Mucosa of descending colon (tissue), 3 donors: ENCODE measurements around the gene IL17RB. TPM values are rescaled to one million over a fixed set of nuclear protein-coding genes. Genes with fewer than 3 reads are reported as not detected.
A peak's percentile ranks its signal among the peaks of the same experiment; 100 is the strongest.

Experiments
- ATAC-seq: fragments of 200-7000 bp; cut with Tn5 transposase; one replicate; pipeline ENCODE4 v1.9.1; 2020; ENCODE audit warnings: mild to moderate bottlenecking, moderate library complexity
- DNase-seq, 3 donors: peaks; one replicate each; pipeline ENCODE4 v3.0.0-alpha.2; 2020
- H3K36me3 ChIP-seq: fragments of 200-600 bp; one replicate; pipeline ENCODE4 v1.8.0; 2021; ENCODE audit warnings: low read depth, mild to moderate bottlenecking
- H3K4me1 ChIP-seq: fragments of 200-600 bp; one replicate; pipeline ENCODE4 v1.8.0; 2021; ENCODE audit warnings: low read depth, mild to moderate bottlenecking
- H3K4me3 ChIP-seq: fragments of 200-600 bp; one replicate; pipeline ENCODE4 v1.8.0; 2021; ENCODE audit warnings: mild to moderate bottlenecking
- H3K9me3 ChIP-seq: fragments of 200-600 bp; one replicate; pipeline ENCODE4 v1.8.0; 2021; ENCODE audit warnings: mild to moderate bottlenecking
- intact Hi-C, 2 donors: fragments of 100-400 bp; cut with DNase I in 1 of 2; cut with micrococcal nuclease in 1 of 2; formaldehyde crosslinking; loops; one replicate each; pipeline versions ENCODE4 v1.11.0 to v1.11.1; 2022; cut with DNase I, micrococcal nuclease
- total RNA-seq, 3 donors: library from RNA; stranded (reverse); fragmentation: NEBNext Ultra II Directional in 2 of 3; extraction: Animal tissue kit (Norgen Biotek cat#: 25700) in 2 of 3; gene quantifications; one replicate each; pipeline versions ENCODE4 v1.2.1 to v1.2.4, GENCODE V29; 2021 to 2023
- TF ChIP-seq, protein P1 (sequence below): fragments of 200-600 bp; IDR thresholded peaks from one replicate; pipeline ENCODE4 v1.8.0; 2022; ENCODE audit warnings: antibody characterized with exemption, mild to moderate bottlenecking
- donor health status: DM: no; HTN: no; CAD: no; lungs with moderate emphysema.
- donor health status: DM: no; HTN: no; CAD: no.
- donor health status: DM: no; HTN: yes; CAD: no.

Gene IL17RB
- total RNA-seq, 3 donors from 2014 or later, result 10.3 to 13.4 (median 10.9) TPM

DNA sequence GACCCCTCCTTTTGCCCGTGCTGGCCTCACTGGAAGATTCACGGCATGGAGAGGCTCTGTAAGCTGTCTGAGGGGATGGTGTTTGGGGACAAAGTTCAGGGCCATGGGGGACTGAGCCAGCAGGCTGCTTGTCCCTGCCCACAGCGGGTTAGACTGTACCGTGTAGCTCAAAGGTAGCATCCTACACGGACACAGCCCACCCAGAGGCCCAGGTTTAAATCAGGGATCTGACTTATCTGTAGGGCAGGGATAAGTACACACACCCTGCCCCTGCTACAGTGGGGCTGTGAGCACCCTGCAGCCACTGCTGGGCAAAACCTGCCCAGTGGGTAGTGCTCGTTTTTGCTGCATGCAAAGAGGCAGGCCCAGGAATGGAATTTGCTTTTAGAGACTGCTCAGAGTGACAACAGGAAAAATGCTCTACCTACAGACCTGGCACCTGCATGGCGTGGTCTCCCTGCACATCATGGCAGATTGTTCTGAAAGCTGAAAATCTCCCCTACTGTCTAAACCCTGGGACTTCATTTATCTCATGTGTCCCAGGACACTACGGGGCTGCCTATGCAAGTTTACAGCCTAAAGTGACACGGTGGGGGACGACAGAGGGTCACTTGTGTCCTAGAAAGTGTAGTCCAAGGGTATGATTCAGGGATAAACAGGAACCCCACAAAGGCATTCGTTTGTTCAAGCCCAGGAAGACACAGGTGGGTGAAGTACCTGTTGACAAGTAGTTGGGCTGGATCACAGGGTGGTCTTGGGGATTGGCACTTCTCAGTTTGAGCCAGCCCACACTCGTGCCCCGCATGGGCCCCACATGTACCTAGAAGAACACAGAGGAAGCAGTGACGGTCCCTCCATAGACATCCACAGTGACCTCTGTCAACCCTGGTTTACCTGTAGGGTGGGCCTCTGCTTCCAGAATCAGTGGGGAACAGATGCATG lies 27.9 kb upstream of the IL17RB start:
- no peak overlapping the region for H3K4me3 ChIP-seq
- no peaks in the 10 kb centered on the region for H3K9me3 ChIP-seq
- intact Hi-C loops, result no loop called here
- no peaks in the 10 kb centered on the region for H3K4me1 ChIP-seq
- no peak for ATAC-seq
- DNase-seq, result peak in 1 of 3 donors; percentile 31
- no peaks in the 10 kb centered on the region for H3K36me3 ChIP-seq
- TF ChIP-seq, protein P1, sequence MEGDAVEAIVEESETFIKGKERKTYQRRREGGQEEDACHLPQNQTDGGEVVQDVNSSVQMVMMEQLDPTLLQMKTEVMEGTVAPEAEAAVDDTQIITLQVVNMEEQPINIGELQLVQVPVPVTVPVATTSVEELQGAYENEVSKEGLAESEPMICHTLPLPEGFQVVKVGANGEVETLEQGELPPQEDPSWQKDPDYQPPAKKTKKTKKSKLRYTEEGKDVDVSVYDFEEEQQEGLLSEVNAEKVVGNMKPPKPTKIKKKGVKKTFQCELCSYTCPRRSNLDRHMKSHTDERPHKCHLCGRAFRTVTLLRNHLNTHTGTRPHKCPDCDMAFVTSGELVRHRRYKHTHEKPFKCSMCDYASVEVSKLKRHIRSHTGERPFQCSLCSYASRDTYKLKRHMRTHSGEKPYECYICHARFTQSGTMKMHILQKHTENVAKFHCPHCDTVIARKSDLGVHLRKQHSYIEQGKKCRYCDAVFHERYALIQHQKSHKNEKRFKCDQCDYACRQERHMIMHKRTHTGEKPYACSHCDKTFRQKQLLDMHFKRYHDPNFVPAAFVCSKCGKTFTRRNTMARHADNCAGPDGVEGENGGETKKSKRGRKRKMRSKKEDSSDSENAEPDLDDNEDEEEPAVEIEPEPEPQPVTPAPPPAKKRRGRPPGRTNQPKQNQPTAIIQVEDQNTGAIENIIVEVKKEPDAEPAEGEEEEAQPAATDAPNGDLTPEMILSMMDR, result no peak

DNA sequence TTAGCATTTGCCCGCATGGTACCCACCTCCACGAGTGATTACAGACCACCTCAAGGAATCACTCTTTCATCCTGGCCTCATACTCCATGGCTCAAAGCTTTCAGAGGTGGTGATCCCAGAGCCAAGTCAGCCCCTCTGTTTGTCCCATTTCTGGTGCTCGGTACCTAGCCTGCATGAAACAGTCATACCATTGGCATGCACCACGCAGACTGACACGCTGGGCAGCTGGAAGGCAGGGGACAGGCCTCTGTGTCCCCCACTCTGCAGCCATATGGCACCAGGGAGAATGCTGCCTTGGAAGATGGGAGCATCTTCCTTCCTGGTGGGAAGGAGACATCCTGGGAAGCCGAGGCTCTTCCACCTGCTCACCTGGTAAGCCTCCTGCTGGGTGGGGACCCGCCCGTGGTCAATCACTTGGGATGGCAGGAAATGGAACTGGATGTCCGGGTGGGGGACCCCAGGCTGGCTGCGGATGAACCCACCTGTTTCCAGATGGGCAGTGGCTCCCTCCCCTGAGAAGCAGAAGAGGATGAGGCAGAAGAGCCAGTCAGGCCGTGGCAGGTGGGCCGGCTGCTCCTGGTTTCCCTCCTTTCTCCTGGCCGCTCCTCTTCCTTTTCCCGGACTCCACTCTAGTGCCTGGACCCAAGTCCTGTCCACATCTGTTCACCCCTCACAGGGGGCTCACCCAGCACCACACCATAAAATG lies 27.1 kb upstream of the IL17RB start:
- intact Hi-C loops, result no loop called here
- Histone ChIP-seq H3K36me3 (no peaks in the 10 kb centered on the region), H3K4me1 (no peaks in the 10 kb centered on the region), H3K9me3 (no peaks in the 10 kb centered on the region), H3K4me3 (no peak overlapping the region)
- TF ChIP-seq, protein P1, result no peak
- no peak for ATAC-seq
- peak in 2 of 3 donors; percentile 10 to 29 for DNase-seq

DNA sequence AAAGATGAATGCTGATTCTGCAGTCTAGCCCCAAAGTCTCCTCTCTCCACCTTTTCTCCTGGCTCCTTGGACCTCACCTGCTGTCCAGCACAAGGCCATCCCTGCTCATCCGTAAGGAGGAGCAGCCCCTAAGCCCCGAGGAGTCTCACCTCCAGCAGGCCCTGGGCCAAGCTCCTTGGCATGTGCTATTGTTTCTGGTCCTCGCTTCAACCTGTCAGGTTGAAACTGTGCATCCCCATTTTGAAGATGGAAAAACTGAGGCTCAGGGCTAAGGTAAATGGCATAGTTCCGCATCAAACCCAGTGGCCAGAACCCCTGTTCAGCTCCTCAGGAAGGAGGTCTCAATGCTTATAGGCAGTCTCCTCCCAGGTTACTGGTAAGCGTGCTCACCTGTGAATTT lies 26.3 kb upstream of the IL17RB start:
- TF ChIP-seq, protein P1, result no peak
- ATAC-seq (no peak), DNase-seq (no peak)
- Histone ChIP-seq H3K4me1 (no peaks in the 10 kb centered on the region), H3K4me3 (no peak overlapping the region), H3K9me3 (no peaks in the 10 kb centered on the region), H3K36me3 (no peaks in the 10 kb centered on the region)
- intact Hi-C loops, result no loop called here

DNA sequence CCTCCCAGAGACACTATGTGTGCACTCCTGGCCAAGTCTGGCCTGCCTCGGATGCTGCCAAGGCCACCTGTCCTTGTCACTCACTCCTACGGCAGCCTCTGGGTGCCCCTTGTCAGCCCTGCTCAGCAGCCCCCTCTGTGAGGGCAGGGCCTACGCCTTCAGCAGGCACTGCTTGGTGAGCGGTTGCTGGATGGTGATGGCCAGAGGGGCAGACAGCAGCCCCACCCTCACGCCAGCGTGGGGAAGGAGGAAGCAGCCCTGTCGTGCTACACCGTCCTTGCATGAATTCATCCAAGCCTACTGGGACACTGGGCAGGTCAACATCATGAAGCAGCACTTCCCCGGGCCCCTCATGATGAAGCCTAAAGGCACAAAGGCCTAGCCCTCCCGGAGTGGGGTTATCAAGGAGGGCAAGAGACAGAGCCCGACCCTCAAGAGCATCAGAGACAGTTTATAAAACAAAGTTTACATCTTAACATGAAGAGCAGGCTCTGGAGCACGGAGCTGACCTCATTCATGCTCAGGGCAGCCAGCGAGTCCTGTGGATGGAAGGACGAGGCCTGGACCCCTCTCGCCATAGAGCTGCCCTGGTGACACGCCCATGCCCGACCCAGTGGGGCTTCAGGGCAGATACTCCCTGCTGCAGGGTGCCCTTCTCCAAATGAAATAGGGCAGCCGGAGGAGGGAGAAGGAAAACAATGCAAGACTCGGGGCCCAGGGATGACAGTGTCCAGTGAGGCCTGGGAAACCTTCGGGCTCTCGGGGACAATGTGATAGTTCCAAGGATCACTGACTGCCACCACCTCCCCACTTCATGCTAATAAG lies 25.4 kb upstream of the IL17RB start:
- intact Hi-C loops, result no loop called here
- ATAC-seq (no peak), DNase-seq (peak in 2 of 3 donors; percentile 7 to 36)
- H3K9me3 ChIP-seq, result no peaks in the 10 kb centered on the region
- H3K4me1 ChIP-seq, result no peaks in the 10 kb centered on the region
- H3K4me3 ChIP-seq, result no peak overlapping the region
- TF ChIP-seq, protein P1, result no peak
- H3K36me3 ChIP-seq, result no peaks in the 10 kb centered on the region

DNA sequence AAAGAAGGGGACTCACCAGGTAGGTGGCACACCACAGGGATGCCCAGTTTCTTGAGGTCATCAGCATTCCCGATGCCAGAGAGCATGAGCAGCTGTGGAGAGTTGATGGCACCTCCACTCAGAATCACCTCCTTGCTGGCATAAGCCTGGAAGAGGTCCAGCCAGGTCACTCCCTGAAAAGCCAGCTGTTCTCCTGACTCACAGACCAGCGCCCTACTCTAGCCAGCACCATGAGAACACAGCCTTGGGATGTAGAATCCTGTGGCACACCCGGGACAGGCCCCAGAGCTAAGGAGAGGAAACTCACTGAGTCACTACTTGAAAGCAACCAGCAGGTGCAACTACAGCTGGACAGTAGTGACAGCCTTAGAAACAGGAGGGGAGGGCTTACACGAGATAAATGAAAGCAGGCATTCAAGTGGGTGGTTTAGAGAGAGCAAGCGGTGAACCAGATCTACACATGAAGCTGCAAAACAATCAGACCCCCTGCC lies 24.7 kb upstream of the IL17RB start:
- no peak overlapping the region for H3K4me3 ChIP-seq
- ATAC-seq (peak; percentile 81), DNase-seq (peak; percentile 20 to 47 (median 28))
- no peaks in the 10 kb centered on the region for H3K4me1 ChIP-seq
- TF ChIP-seq, protein P1, result no peak
- H3K36me3 ChIP-seq, result no peaks in the 10 kb centered on the region
- intact Hi-C loops, result no loop called here
- no peaks in the 10 kb centered on the region for H3K9me3 ChIP-seq
